SIG-M5 (cell line): ENCODE measurements around the gene AKAP8.
"Not testable (repeated sequence)": the region's sequence is repeated elsewhere in the genome, so short reads cannot be mapped to it uniquely, and the experiment has no call there.

Experiments
- DNase-seq: peaks from one replicate; lab custom pipeline; 2025; lab: John Stamatoyannopoulos, UW

The AKAP8 gene

GRCh38 chr19:15403151-15403531 is 23.6 kb upstream of the AKAP8 start:
- DNase-seq = no peak

- no peak for DNase-seq
Measured at GRCh38 chr19:15402411-15403150, 23.0 kb upstream of the AKAP8 start.

- no peak for DNase-seq
Measured at GRCh38 chr19:15401397-15401710, 21.8 kb upstream of the AKAP8 start.

- no peak for DNase-seq
Measured at GRCh38 chr19:15400521-15401396, 21.2 kb upstream of the AKAP8 start.

DNA sequence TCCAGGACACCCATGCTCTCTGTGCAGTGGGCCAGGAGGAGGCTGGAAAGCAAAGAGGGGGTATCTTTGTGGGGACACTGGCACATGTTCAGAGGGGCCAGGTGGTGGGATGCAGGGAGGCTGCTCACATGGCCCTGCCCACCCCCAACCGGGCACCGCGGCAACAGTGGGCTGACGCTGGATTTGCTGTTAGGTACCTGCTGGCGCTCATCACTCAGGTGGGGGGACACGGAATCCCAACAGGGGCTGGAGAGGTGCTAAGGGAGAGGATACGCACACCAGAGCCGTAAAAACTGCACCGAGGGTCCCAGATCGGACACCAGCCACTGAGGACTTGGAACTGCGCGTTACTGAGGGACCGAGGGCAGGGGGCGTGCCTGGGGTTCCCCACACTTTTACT is 20.0 kb upstream of the AKAP8 start:
- DNase-seq = no peak

- no peak for DNase-seq
Measured at GRCh38 chr19:15399234-15399515, 19.6 kb upstream of the AKAP8 start.

- no peak for DNase-seq
Measured at GRCh38 chr19:15398501-15399233, 19.1 kb upstream of the AKAP8 start.

DNA sequence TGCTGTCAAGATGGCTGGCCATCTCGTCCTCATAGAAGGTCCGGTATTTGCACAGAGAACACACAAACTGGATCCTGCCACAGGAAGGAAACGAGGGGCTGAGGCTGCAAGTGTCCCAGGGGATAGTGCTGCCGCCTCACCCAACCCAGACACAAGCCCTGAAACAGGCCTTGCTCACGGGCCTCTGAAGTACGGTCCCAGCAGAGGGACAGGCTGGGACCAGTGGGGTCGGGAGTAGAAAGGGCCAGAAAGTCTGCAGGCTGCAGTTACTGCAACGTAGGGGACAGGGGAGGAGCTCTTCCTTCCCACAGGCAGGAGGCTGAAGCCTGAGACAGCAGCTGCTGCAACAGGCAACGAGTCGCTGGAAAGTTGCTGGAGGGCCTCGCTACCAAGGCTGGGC is 18.2 kb upstream of the AKAP8 start:
- no peak for DNase-seq

DNA sequence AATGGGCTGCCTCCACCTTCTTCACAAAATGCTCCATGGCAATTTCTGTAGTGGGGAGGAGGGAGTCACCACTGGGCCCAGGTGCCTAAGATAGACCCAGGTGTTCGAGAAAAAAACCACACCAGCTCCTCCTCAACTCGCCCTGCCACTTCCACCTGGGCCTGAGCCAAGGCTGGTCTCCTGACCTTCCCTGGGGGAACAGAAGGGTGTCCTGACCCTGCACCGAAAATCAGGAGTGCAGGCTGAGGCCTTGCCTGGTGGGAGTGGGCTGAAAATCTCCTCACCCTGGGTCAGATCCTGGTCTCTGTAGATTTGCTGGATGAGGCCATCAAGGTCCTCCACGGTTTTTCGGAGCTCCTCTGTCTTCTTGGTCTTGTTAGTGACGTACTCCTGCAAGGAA is 17.6 kb upstream of the AKAP8 start:
- DNase-seq = no peak

GRCh38 chr19:15396436-15396835 is 16.8 kb upstream of the AKAP8 start:
- no peak for DNase-seq

- not testable (repeated sequence) for DNase-seq
Measured at GRCh38 chr19:15395251-15395650, 15.7 kb upstream of the AKAP8 start.

GRCh38 chr19:15394426-15394825 is 14.8 kb upstream of the AKAP8 start:
- DNase-seq = no peak

GRCh38 chr19:15393963-15394362 is 14.4 kb upstream of the AKAP8 start:
- DNase-seq = no peak

DNA sequence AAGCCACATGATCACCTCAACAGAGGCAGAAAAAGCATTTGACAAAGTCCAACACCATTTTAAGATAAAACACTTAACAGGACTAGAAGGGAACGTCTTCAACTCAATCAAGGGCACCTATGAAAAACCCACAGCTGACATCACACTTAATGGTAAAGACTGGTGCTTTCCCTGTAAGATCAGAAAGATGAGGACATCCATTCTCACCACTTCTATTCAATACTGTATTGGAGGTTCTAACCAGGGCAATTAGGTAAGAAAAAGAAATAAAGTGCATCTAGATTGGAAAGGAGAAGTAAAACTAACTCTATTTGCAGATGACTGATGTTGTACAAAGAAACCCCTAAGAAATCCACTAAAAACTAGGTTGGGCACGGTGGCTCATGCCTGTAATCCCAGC is 11.2 kb upstream of the AKAP8 start:
- no peak for DNase-seq

DNA sequence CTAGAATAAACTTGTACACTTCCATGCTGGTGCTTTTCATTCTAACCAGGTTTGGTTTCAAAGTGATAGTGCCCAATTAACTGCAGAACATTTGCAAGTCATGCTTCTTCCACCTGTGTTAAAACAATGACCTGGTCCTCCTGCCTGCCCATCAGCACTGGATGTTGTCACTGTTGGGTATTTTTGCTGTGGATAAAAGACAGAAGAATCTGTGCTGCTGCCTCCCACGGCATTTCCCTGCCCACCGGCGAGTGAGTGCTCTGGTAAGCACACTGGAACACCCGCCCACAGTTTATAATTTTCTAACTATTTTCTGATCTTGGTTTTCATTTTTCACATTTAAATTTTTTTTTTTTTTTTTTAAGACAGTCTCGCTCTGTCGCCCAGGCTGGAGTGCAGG is 2.3 kb upstream of the AKAP8 start:
- DNase-seq = no peak

DNA sequence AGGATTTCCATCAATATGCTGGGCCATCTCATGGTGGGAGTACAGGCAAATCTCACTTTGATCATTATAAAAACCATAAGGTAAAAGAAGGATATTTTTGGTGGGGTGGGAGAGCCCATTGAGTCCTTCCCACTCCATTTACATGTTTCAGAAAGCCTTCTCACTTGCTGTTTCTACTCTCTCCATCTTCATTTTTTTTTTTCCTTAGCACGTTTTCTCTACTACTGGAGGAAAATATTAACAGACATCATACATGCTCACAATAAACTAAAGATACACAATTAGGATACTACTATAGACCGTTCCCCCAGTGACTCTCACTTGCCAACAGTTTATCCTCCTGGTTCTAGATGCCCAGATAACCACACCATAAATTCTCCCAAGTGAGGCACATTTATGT is 1.8 kb upstream of the AKAP8 start:
- DNase-seq = no peak

DNA sequence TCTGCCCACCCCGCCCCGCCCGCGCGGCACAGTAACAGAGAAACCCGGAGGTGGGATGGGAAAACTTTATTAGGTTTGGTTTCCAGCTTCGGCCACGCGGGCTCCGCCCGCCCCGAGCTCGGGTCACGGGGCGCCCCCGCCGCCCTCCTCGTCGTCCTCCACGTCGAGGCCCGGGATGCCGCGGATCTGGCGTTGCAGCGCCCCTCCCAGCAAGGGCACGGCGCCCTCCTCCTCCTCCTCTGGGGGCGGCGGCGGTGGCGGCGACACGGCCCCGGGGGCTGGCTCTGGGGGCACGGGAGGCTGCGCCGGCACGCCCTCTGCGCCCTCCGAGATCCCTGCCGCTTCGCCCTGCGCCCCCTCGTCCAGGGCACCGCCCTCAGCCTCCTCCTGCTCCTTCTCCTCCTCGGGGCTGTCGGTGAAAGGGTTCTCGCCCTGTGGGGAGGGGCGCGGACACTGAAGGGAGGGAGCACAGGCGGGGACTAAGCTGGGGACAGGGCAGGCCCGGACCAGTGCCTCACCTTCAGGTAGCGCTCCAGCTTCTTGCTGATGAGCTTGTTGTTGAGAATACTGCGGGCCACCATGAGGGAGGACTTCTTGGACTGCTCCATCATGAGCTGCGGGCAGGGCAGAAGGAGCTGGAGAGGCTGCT is 536 bp upstream of the AKAP8 start:
- DNase-seq = no peak

- no peak for DNase-seq
Measured at GRCh38 chr19:15378534-15379082, 979 bp downstream of the AKAP8 start.

GRCh38 chr19:15374796-15375440 is 4.7 kb downstream of the AKAP8 start:
- DNase-seq = no peak

- no peak for DNase-seq
Measured at GRCh38 chr19:15374105-15374651, 5.4 kb downstream of the AKAP8 start.

GRCh38 chr19:15373644-15374043 is 5.9 kb downstream of the AKAP8 start:
- no peak for DNase-seq

- DNase-seq = no peak
Measured at GRCh38 chr19:15372891-15373301, 6.7 kb downstream of the AKAP8 start.
